Measurements from ENCODE around the gene PRKCE.

Gene PRKCE

DNA sequence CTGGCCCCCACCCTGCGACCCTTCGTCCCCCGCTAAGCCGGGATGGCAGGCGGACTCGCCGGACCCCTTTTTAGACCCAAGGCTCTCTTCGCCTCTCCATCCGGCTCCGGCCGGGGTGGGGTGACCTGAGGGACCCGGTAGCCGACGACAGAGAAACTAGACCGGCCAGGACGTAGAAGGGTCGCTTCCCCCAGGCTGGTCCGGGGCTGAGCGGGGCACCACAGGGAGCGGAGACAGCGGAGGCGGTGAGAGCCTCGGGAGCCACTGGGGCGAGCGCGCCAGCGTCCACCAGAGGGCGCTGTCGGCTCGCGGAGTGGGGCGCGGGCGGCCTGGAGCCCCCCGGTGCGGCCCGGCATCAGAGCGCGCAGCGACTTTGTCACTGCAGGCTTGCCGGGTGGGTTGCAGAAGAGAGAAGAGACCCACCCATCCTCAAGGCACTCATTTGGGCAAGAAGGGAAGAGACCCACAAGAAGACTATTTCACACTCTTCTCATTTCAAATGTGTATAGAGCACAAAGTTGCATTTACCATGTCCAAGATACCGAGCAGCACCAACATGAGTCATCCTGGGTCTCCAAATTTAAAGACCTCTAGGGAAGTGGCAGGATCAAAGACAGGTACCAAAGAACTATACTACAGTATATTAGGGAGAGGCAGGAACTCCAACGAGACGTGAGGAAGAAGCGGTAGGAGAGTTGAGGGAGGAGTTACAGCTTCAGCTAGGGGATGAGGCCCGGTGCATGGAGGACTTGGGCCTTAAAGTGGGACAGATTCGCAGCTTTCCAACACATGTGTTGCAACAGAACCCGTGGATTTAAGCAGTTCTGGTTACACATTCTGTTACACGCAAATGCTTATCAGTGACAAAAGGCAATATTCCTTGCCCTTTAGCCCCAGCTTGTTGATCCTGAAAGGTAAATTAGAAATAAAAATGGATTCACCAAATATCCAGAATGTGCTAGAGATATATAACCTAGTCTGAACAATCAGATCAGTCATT lies 7.6 kb upstream of the PRKCE start:
- peak; percentile 73 for DNase-seq
- Mint-ChIP-seq H3K27ac (no peak overlapping the region), H3K4me3 (peak overlapping the region; percentile 47), H3K27me3 (peaks cover 72% of the 10 kb centered on the region), H3K36me3 (no peaks in the 10 kb centered on the region), H3K4me1 (peaks cover 6% of the 10 kb centered on the region), H3K9me3 (no peaks in the 10 kb centered on the region)
- CTCF ChIA-PET, result interaction anchor here (0.7 to 2.2 kb wide), 9 partner anchors 9 to 816 kb away, joined by 3 to 20 read pairs (median 4); no protein-coding TSS in a partner anchor

DNA sequence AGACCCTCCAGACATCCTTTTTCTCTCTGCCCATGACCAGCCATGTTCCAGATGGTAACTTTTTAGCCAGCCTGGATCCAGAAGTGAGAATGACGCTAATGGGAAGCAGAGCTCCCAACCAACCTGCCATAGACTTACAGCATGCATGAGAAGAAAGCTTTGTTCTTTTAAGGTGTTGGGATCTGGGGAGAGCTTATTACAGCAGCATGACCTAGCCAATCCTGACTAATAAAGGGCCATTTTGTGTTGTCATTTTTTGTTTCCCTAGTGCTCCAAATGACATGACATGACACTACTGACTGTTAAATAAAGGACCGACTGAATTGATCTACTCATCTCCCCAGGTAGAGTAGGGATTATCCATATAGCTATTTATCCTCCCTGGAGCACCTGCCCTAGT lies 5.2 kb upstream of the PRKCE start:
- H3K27ac Mint-ChIP-seq, result no peak overlapping the region
- no peak for DNase-seq
- H3K27me3 Mint-ChIP-seq, result peaks cover 59% of the 10 kb centered on the region

GRCh38 chr2:45647356-45647755 lies 4.1 kb upstream of the PRKCE start:
- Mint-ChIP-seq H3K4me3 (no peak overlapping the region), H3K27me3 (peaks cover 59% of the 10 kb centered on the region), H3K36me3 (peaks cover 1% of the 10 kb centered on the region), H3K9me3 (no peaks in the 10 kb centered on the region), H3K4me1 (peaks cover 20% of the 10 kb centered on the region), H3K27ac (no peak overlapping the region)
- DNase-seq, result no peak
- CTCF ChIA-PET, result interaction anchor here (1.5 to 2.6 kb wide), 3 partner anchors 132 to 814 kb away, joined by 3 to 17 read pairs (median 13); no protein-coding TSS in a partner anchor

More for the DNA sequence above, 5.2 kb upstream of the PRKCE start:
- Mint-ChIP-seq H3K4me1 (peaks cover 15% of the 10 kb centered on the region), H3K36me3 (peaks cover 1% of the 10 kb centered on the region), H3K9me3 (no peaks in the 10 kb centered on the region), H3K4me3 (no peak overlapping the region)
- CTCF ChIA-PET, result interaction anchor here (0.9 to 2.6 kb wide), 5 partner anchors 12 to 816 kb away, joined by 3 to 17 read pairs (median 3); no protein-coding TSS in a partner anchor

DNA sequence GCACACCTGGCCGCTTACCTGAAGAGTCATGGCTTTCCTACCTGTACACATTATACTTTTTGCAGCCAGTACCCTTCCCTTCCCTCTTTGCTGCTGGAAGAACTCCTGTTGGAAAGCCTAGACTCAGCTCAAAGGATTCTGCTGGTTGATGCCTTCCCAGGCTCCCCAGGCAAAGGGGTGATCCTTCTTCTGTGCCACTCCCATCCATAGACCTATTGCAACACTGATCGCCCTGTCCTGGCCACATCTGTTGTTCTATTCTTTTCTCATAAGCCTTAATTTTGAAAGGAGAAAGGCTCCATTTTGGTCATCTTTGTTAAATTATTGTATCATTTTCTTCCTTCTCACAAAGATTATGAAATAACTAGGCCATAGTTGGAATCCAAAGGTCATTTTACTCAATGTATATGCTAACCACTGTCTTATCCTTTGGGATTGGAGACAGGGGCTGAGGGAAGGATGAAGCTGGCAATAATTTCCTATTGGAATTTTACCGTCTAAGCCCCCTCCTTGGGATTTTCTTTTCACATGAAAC lies 3.4 kb upstream of the PRKCE start:
- Mint-ChIP-seq H3K27ac (no peak overlapping the region), H3K27me3 (peaks cover 57% of the 10 kb centered on the region), H3K4me3 (no peak overlapping the region), H3K36me3 (peaks cover 1% of the 10 kb centered on the region), H3K9me3 (no peaks in the 10 kb centered on the region), H3K4me1 (peaks cover 27% of the 10 kb centered on the region)
- CTCF ChIA-PET, result interaction anchor here (2.6 kb wide), 1 partner anchor 131 kb away, joined by 17 read pairs; no protein-coding TSS in a partner anchor
- no peak for DNase-seq

DNA sequence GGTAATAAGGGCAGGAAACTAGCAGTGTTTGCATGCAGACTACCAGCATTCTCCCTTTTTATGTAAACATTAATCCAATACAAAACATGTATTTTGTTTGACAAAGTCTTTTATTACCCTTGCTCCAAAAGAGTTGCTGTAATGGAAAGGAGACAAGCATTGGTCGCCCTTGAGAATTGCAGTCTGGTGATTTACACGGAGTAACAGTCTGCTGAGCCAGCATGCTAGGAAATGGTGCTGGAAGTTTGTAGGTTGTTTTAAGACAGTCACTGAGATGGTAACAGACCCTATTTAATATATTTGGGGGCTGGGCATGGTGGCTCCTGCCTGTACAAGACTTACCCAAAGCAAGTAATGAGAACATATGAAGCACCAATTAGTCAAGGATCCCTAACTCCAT lies 2.8 kb upstream of the PRKCE start:
- H3K9me3 Mint-ChIP-seq, result no peaks in the 10 kb centered on the region
- no peak overlapping the region for H3K27ac Mint-ChIP-seq
- CTCF ChIA-PET, result no interaction called here
- H3K27me3 Mint-ChIP-seq, result peaks cover 51% of the 10 kb centered on the region
- no peak for DNase-seq
- H3K4me1 Mint-ChIP-seq, result peaks cover 30% of the 10 kb centered on the region
- no peak overlapping the region for H3K4me3 Mint-ChIP-seq
- H3K36me3 Mint-ChIP-seq, result peaks cover 1% of the 10 kb centered on the region

DNA sequence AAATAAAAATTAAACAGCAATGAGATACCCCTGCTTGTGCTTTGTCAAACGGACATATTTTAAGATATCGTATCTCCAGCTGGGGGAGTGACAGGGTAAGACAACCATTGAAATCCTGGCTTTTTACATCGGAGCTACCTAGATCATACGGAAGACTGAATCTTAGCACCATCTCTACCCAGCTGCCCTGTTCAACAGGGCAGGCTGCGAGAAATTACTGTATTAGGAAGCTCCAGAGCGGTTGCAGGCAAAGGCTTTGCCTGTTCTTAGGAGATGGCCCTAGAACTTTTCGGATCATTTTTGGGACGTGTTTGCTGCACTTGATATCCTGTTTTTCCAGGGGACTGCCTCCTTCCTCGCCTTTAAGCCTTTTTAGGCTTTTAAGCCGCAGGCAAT lies 2.0 kb upstream of the PRKCE start:
- H3K27ac Mint-ChIP-seq, result peak overlapping the region; percentile 67
- peaks cover 51% of the 10 kb centered on the region for H3K27me3 Mint-ChIP-seq
- H3K4me1 Mint-ChIP-seq, result peaks cover 26% of the 10 kb centered on the region
- no peak for DNase-seq
- peaks cover 1% of the 10 kb centered on the region for H3K36me3 Mint-ChIP-seq
- no peaks in the 10 kb centered on the region for H3K9me3 Mint-ChIP-seq
- CTCF ChIA-PET, result interaction anchor here (1.3 to 1.5 kb wide), 2 partner anchors 130 to 287 kb away, joined by 8 to 10 read pairs; no protein-coding TSS in a partner anchor
- peak overlapping the region; percentile 93 for H3K4me3 Mint-ChIP-seq

GRCh38 chr2:45649858-45650811 lies 1.3 kb upstream of the PRKCE start:
- Mint-ChIP-seq H3K4me1 (peaks cover 26% of the 10 kb centered on the region), H3K27me3 (peaks cover 50% of the 10 kb centered on the region), H3K9me3 (no peaks in the 10 kb centered on the region), H3K27ac (peak overlapping the region; percentile 89), H3K36me3 (peaks cover 1% of the 10 kb centered on the region), H3K4me3 (peak overlapping the region; percentile 93)
- CTCF ChIA-PET, result interaction anchor here (1.3 to 1.5 kb wide), 3 partner anchors 32 to 286 kb away, joined by 3 to 10 read pairs (median 8); no protein-coding TSS in a partner anchor
- DNase-seq, result peak; percentile 71

DNA sequence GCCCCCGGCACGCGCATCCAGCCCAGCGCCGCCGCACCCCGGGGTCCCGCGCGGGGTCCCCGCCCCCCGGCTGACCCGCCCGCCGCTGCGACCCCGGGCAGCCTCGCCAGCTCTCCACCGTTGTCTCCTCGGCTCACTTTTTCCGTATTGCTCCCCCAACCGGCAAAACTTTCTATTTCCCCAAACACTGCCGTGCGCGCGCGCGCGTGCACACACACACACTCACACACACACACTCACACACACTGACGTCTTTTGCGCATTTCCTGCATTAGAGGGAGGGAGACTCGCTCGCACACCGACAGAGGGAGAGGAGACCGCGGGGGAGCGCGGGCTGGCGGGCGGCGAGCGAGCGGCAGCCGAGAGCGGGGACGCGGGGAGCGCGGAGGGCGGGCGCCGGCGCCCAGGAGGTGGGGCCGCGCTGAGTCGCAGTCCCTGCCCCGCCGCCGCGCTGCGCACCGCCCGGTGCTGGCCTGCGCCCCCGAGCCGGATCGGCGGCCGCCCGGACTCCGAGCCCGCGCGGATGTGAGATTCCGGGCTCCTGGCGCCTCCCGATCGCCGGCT lies 542 bp upstream of the PRKCE start:
- Mint-ChIP-seq H3K27ac (peak overlapping the region; percentile 94), H3K9me3 (no peaks in the 10 kb centered on the region), H3K36me3 (peaks cover 1% of the 10 kb centered on the region), H3K27me3 (peaks cover 44% of the 10 kb centered on the region), H3K4me1 (peaks cover 26% of the 10 kb centered on the region), H3K4me3 (peak overlapping the region; percentile 93)
- DNase-seq, result peak; percentile 95
- CTCF ChIA-PET, result interaction anchor here (1.3 to 1.5 kb wide), 2 partner anchors 33 to 128 kb away, joined by 3 to 10 read pairs; no protein-coding TSS in a partner anchor

- Mint-ChIP-seq H3K4me1 (peaks cover 26% of the 10 kb centered on the region), H3K36me3 (peaks cover 1% of the 10 kb centered on the region), H3K4me3 (peak overlapping the region; percentile 75), H3K27me3 (peaks cover 35% of the 10 kb centered on the region), H3K9me3 (no peaks in the 10 kb centered on the region), H3K27ac (peak overlapping the region; percentile 75)
- CTCF ChIA-PET, result interaction anchor here (1.0 kb wide), 1 partner anchor 967 kb away, joined by 3 read pairs; no protein-coding TSS in a partner anchor
- peak; percentile 44 for DNase-seq
Measured at GRCh38 chr2:45652090-45653031, 886 bp downstream of the PRKCE start.

GRCh38 chr2:45653122-45653913 lies 1.8 kb downstream of the PRKCE start:
- no peak for DNase-seq
- no peak overlapping the region for H3K27ac Mint-ChIP-seq
- CTCF ChIA-PET, result interaction anchor here (0.6 to 1.6 kb wide), 4 partner anchors 9 to 966 kb away, joined by 3 to 4 read pairs (median 3); no protein-coding TSS in a partner anchor

GRCh38 chr2:45654250-45654649 lies 2.8 kb downstream of the PRKCE start:
- DNase-seq, result no peak
- no peak overlapping the region for H3K27ac Mint-ChIP-seq
- H3K9me3 Mint-ChIP-seq, result no peaks in the 10 kb centered on the region
- H3K27me3 Mint-ChIP-seq, result peaks cover 31% of the 10 kb centered on the region
- peaks cover 1% of the 10 kb centered on the region for H3K36me3 Mint-ChIP-seq
- H3K4me1 Mint-ChIP-seq, result peaks cover 22% of the 10 kb centered on the region
- H3K4me3 Mint-ChIP-seq, result no peak overlapping the region
- CTCF ChIA-PET, result interaction anchor here (1.2 to 1.6 kb wide), 2 partner anchors 124 to 282 kb away, joined by 4 read pairs; no protein-coding TSS in a partner anchor

More at GRCh38 chr2:45653122-45653913, 1.8 kb downstream of the PRKCE start:
- H3K36me3 Mint-ChIP-seq, result peaks cover 1% of the 10 kb centered on the region
- H3K27me3 Mint-ChIP-seq, result peaks cover 31% of the 10 kb centered on the region
- peaks cover 23% of the 10 kb centered on the region for H3K4me1 Mint-ChIP-seq
- peak overlapping the region; percentile 75 for H3K4me3 Mint-ChIP-seq
- H3K9me3 Mint-ChIP-seq, result no peaks in the 10 kb centered on the region
